Karpas-422 (cell line): ENCODE data around the gene KEAP1. TPM values are rescaled to one million over a fixed set of nuclear protein-coding genes. Genes with fewer than 3 reads are reported as not detected.
A peak's percentile ranks its signal among the peaks of the same experiment; 100 is the strongest.
"Not testable (repeated sequence)": the region's sequence is repeated elsewhere in the genome, so short reads cannot be mapped to it uniquely, and the experiment has no call there.

Experiments
- DNase-seq: peaks from one replicate; pipeline ENCODE4 v3.0.0-alpha.2; 2015
- H2AFZ ChIP-seq: fragments of 200-600 bp; sonication (generic); 2 replicates; pipeline ENCODE4 v1.6.1; 2014; ENCODE audit warnings: antibody characterized with exemption, low read length, mixed read lengths
- H3K27ac ChIP-seq: fragments of 200-600 bp; sonication (generic); 2 replicates; pipeline ENCODE4 v1.5.1; 2014; ENCODE audit warnings: mild to moderate bottlenecking, low read length, moderate library complexity
- H3K27me3 ChIP-seq: fragments of 200-600 bp; sonication (generic); 2 replicates; pipeline ENCODE4 v1.6.1; 2014; ENCODE audit warnings: low read length, mixed read lengths
- H3K36me3 ChIP-seq: fragments of 200-600 bp; sonication (generic); 2 replicates; pipeline ENCODE4 v1.6.1; 2014; ENCODE audit warnings: low read length, mixed read lengths; ENCODE audit not compliant: insufficient read depth
- H3K4me1 ChIP-seq: fragments of 200-600 bp; sonication (generic); 2 replicates; pipeline ENCODE4 v1.6.1; 2014; ENCODE audit warnings: mild to moderate bottlenecking, low read length, mixed read lengths
- H3K4me2 ChIP-seq: fragments of 200-600 bp; sonication (generic); 2 replicates; pipeline ENCODE4 v1.6.1; 2014; ENCODE audit warnings: low read length, low read depth, mild to moderate bottlenecking; ENCODE audit not compliant: poor library complexity, severe bottlenecking
- H3K4me3 ChIP-seq: fragments of 200-600 bp; sonication (generic); 2 replicates; pipeline ENCODE4 v1.5.1; 2014; ENCODE audit warnings: mild to moderate bottlenecking, antibody characterized with exemption, low read length, mixed read lengths
- H3K79me2 ChIP-seq: fragments of 200-600 bp; sonication (generic); 2 replicates; pipeline ENCODE4 v1.6.1; 2014; ENCODE audit warnings: mild to moderate bottlenecking, low read length, mixed read lengths
- H3K9ac ChIP-seq: fragments of 200-600 bp; sonication (generic); 2 replicates; pipeline ENCODE4 v1.6.0; 2014; ENCODE audit warnings: low read length
- H3K9me2 ChIP-seq: fragments of 200-600 bp; sonication (generic), shearing (Covaris generic); replicated peaks from 2 replicates; pipeline ENCODE4 v1.6.0; 2014; ENCODE audit warnings: mild to moderate bottlenecking, low read length, moderate library complexity; ENCODE audit not compliant: insufficient read depth
- H3K9me3 ChIP-seq: fragments of 300-700, 200-600 bp; sonication (generic); 2 replicates; pipeline ENCODE4 v1.6.1; 2014; ENCODE audit warnings: low read length, mixed read lengths
- H4K20me1 ChIP-seq: fragments of 200-600 bp; sonication (generic); 2 replicates; pipeline ENCODE4 v1.6.1; 2014; ENCODE audit warnings: mild to moderate bottlenecking, antibody characterized with exemption, low read length, low read depth; ENCODE audit not compliant: insufficient read depth
- total RNA-seq: library from RNA; depleted of rRNA; stranded (reverse); fragments of >200 nt; shearing (Covaris generic); gene quantifications from 2 replicates; pipeline ENCODE4 v1.2.3, GENCODE V29; 2014; ENCODE audit warnings: low replicate concordance

KEAP1 gene
- total RNA-seq, 1 experiment from 2014 or later: 25.0 TPM

DNA sequence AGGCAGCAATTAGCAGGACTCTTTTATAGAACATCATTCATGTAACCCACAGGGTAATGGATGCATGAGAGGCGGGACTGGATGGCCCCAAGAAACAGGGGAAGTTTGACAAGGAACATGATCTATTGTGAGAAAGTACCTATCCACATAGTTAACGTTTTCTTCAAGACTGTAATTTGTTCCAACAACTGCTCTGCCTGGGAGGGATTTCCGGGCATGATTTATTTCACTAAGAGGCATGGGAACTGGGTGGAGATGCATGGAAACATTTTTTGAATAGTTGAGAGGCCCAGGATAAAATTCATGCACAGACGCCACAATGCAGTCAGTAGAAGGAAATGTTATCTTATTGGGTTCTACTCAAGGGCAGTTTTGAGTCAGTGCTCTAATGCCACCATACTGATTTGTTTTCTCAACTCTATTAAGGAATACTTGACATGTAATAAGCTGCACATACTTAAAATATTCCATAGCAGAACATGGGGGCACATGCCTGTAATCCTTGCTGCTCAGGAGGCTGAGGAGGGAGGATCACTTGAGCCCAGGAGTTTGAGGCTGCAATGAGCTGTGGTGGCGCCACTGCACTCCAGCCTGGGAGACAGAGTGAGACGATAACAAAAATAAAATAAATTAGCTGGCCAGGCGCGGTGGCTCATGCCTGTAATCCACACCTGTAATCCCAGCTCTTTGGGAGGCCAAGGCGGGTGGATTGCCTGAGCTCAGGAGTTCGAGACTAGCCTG, 30.7 kb upstream of the KEAP1 start:
- H3K4me2 ChIP-seq: no peak overlapping the region
- no peaks in the 10 kb centered on the region for H3K4me1 ChIP-seq
- DNase-seq: peak; percentile 10
- no peaks in the 10 kb centered on the region for H4K20me1 ChIP-seq
- no peaks in the 10 kb centered on the region for H3K36me3 ChIP-seq
- no peaks in the 10 kb centered on the region for H3K9me2 ChIP-seq
- H3K27me3 ChIP-seq: no peaks in the 10 kb centered on the region
- no peak overlapping the region for H2AFZ ChIP-seq
- no peaks in the 10 kb centered on the region for H3K79me2 ChIP-seq
- no peaks in the 10 kb centered on the region for H3K9me3 ChIP-seq
- no peak overlapping the region for H3K27ac ChIP-seq
- H3K4me3 ChIP-seq: no peak overlapping the region
- H3K9ac ChIP-seq: no peak overlapping the region

DNA sequence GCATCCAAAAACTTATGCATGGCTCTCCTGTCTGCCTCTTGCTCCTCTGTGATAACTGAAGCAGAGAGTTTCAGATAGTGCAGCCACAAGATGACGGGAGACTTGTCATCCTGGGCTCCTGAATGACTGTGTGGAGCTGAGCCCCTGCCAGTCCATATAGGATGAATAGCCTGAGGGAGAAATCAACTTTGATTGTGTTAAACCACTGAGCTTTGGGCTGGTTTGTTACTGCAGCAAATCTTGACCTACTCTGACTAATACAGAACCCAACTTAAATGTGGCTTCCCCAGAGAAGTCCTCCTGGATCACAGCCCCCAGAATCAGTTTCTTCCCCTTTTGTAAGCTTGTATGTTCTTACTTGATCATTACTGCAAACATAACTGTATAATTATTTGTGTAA, 29.3 kb upstream of the KEAP1 start:
- Histone ChIP-seq H3K9ac (no peak overlapping the region), H3K27me3 (no peaks in the 10 kb centered on the region), H2AFZ (no peak overlapping the region), H3K27ac (no peak overlapping the region), H3K4me3 (no peak overlapping the region), H3K36me3 (no peaks in the 10 kb centered on the region), H3K4me1 (no peaks in the 10 kb centered on the region), H3K4me2 (no peak overlapping the region), H3K79me2 (no peaks in the 10 kb centered on the region), H4K20me1 (no peaks in the 10 kb centered on the region), H3K9me2 (no peaks in the 10 kb centered on the region), H3K9me3 (no peaks in the 10 kb centered on the region)
- no peak for DNase-seq

DNA sequence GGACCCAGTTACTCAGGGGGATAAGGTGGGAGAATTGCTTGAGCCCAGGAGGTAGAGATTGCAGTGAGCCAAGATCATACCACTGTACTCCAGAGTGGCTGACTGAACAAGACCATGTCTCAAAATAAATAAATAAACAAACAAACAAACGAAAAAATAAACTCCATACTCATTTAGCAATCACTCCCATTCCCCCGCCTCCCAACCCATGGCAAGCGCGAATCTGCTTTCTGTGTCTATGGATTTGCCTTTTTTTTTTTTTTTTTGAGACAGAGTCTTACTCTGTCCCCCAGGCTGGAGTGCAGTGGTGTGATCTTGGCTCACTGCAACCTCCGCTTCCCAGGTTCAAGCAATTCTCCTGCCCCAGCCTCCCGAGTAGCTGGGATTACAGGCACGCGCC, 23.7 kb upstream of the KEAP1 start:
- H4K20me1 ChIP-seq, H3K36me3 ChIP-seq, H3K9me2 ChIP-seq, H3K27ac ChIP-seq, H3K9ac ChIP-seq, H3K27me3 ChIP-seq, H3K9me3 ChIP-seq, H3K4me1 ChIP-seq, H3K4me3 ChIP-seq, H3K4me2 ChIP-seq, H2AFZ ChIP-seq, H3K79me2 ChIP-seq: not testable (repeated sequence)
- peak; percentile 14 for DNase-seq

DNA sequence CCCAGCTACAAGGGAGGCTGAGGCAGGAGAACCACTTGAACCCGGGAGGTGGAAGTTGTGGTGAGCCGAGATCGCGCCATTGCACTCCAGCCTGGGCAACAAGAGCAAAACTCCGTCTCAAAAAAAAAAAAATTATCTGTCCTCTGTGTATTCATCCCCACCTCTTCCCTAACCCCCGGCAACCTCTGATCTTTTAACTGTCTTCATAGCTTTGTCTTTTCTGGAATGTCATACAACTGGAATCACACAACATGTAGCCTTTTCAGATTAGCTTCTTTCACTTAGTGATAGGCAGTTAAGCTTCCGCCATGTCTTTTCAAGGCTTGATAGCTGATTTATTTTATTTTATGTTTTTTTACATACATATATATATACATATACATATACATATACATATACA, 22.5 kb upstream of the KEAP1 start:
- no peak overlapping the region for H2AFZ ChIP-seq
- H3K4me3 ChIP-seq: no peak overlapping the region
- no peaks in the 10 kb centered on the region for H3K4me1 ChIP-seq
- no peaks in the 10 kb centered on the region for H3K27me3 ChIP-seq
- DNase-seq: no peak
- H4K20me1 ChIP-seq: no peaks in the 10 kb centered on the region
- no peak overlapping the region for H3K9ac ChIP-seq
- H3K79me2 ChIP-seq: no peaks in the 10 kb centered on the region
- H3K27ac ChIP-seq: no peak overlapping the region
- H3K9me3 ChIP-seq: no peaks in the 10 kb centered on the region
- H3K9me2 ChIP-seq: no peaks in the 10 kb centered on the region
- H3K36me3 ChIP-seq: no peaks in the 10 kb centered on the region
- no peak overlapping the region for H3K4me2 ChIP-seq

DNA sequence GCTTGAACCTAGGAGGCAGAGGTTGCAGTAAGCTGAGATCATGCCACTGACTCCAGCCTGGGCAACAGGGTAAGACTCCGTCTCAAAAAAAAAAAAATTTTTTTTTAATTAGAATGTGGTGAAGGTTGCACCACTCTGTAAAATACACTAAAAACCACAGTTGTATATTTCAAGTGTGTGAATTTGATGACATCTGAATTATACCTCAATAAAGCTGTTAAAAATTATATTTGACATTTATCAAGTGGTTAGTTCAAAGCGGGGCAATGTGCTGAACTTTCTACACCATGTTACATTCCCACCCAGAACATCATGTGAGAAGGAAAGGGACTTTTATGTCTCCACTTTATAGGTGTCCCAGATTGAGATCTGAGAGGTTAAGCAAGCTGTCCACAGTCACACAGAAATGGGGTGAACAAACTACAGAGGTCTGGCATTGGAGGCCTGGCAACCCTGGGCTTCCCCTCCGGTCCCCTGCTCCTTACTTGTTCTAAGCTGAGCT, 20.0 kb upstream of the KEAP1 start:
- Histone ChIP-seq H2AFZ (no peak overlapping the region), H3K4me2 (no peak overlapping the region), H4K20me1 (no peaks in the 10 kb centered on the region), H3K27me3 (no peaks in the 10 kb centered on the region), H3K9ac (no peak overlapping the region), H3K27ac (no peak overlapping the region), H3K9me3 (no peaks in the 10 kb centered on the region), H3K4me3 (no peak overlapping the region), H3K36me3 (no peaks in the 10 kb centered on the region), H3K9me2 (no peaks in the 10 kb centered on the region), H3K79me2 (no peaks in the 10 kb centered on the region), H3K4me1 (no peaks in the 10 kb centered on the region)
- DNase-seq: peak; percentile 38

DNA sequence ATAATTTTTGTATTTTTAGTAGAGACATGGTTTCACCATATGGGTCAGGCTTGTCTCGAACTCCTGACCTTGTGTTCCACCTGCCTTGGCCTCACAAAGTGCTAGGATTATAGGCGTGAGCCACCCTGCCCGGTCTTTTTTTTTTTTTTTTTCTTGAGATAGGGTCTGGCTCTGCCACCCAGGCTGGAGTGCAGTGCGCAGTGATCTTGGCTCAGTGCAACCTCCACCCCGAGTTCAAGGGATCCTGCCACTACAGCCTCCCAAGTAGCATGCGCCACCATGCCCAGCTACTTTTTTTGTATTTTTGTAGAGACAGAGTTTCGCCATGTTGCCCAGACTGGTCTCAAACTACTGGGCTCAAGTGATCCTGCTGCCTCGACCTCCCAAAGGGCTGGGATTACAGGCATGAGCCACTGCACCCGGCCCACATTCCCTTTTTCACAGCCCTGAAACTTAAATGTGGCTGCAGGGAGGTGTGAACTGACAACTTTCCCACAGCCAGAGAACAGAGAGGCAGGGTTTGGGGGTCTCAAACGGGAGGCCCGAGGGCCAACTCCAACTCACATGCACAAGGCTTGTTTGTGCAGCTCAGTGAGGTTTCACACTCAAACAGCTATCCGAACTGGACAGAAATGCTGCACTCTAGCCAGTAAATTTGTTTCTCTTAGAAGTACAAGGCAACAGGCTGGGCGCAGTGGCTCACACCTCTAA, 18.5 kb upstream of the KEAP1 start:
- Histone ChIP-seq H3K4me2 (no peak overlapping the region), H3K9me3 (no peaks in the 10 kb centered on the region), H3K36me3 (no peaks in the 10 kb centered on the region), H2AFZ (no peak overlapping the region), H3K79me2 (no peaks in the 10 kb centered on the region), H3K27ac (no peak overlapping the region), H3K9ac (no peak overlapping the region), H3K4me3 (no peak overlapping the region), H4K20me1 (no peaks in the 10 kb centered on the region), H3K9me2 (no peaks in the 10 kb centered on the region), H3K4me1 (no peaks in the 10 kb centered on the region), H3K27me3 (no peaks in the 10 kb centered on the region)
- peak; percentile 34 for DNase-seq

DNA sequence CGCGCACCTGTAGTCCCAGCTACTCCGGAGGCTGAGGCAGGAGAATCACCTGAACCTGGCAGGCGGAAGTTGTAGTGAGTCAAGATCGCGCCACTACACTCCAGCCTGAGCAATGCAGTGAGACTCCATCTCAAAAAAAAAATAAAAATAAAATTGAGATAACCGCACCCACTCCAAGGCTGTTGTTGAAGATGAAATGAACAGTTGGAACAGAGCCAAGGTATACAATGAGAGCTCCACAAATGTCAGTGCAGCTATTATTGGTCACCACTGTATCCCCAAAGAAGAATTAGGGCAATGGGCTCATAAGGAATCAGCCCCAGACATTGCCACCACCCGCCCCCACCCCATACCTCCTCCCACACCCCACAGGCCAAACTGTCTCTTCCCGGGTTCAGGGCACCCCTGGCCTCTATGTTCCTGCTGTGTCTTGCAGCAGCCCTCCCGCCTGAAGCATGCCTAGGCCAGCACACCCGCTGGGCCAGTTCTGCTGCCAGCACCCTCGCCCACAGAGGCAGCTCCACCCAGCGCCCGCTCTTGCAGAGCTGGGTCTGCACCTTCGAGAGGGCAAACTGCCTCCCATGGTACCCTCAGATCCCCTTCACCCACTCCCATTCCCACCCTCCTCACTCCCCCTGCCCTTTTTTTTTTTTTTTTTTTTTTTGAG, 17.6 kb upstream of the KEAP1 start:
- Histone ChIP-seq H2AFZ (no peak overlapping the region), H3K9me2 (no peaks in the 10 kb centered on the region), H3K27ac (no peak overlapping the region), H3K9me3 (no peaks in the 10 kb centered on the region), H3K36me3 (no peaks in the 10 kb centered on the region), H3K79me2 (no peaks in the 10 kb centered on the region), H3K9ac (no peak overlapping the region), H3K4me3 (no peak overlapping the region), H3K4me1 (no peaks in the 10 kb centered on the region), H3K27me3 (no peaks in the 10 kb centered on the region), H3K4me2 (no peak overlapping the region), H4K20me1 (no peaks in the 10 kb centered on the region)
- DNase-seq: peak; percentile 39

GRCh38 chr19:10519421-10519820, 16.3 kb upstream of the KEAP1 start:
- Histone ChIP-seq H4K20me1 (no peaks in the 10 kb centered on the region), H3K4me3 (no peak overlapping the region), H3K4me1 (no peaks in the 10 kb centered on the region), H2AFZ (no peak overlapping the region), H3K9me2 (no peaks in the 10 kb centered on the region), H3K36me3 (no peaks in the 10 kb centered on the region), H3K27me3 (no peaks in the 10 kb centered on the region), H3K9me3 (no peaks in the 10 kb centered on the region), H3K79me2 (no peaks in the 10 kb centered on the region), H3K4me2 (no peak overlapping the region), H3K27ac (no peak overlapping the region), H3K9ac (no peak overlapping the region)
- peak; percentile 19 for DNase-seq
